Natural killer cell (primary cell): ENCODE results near the gene UGGT1. TPM values are rescaled to one million over a fixed set of nuclear protein-coding genes. Genes with fewer than 3 reads are reported as not detected.
A peak's percentile ranks its signal among the peaks of the same experiment; 100 is the strongest.

Source experiments
- ATAC-seq, 3 donors: fragments of 150-1000 bp in 2 of 3; fragments of 200-7000 bp in 1 of 3; cut with Tn5 transposase; 1 replicate in 1 of 3; 2 replicates in 2 of 3; pipeline ENCODE4 v1.10.0; 2021; ENCODE audit warnings: mild to moderate bottlenecking in 2 of 3, moderate library complexity in 2 of 3
- DNase-seq, 2 donors: peaks; one replicate each; pipeline versions ENCODE4 v3.0.0 to v3.0.0-alpha.2; 2013 to 2021; ENCODE audit warnings: mixed read lengths in 1 of 2
- H3K27ac ChIP-seq: one replicate; pipeline ENCODE4 v1.5.1; 2013; ENCODE audit warnings: mild to moderate bottlenecking, low read length
- H3K27me3 ChIP-seq: one replicate; pipeline ENCODE4 v1.6.1; 2013; ENCODE audit warnings: low read length; ENCODE audit not compliant: control insufficient read depth, insufficient read depth
- H3K36me3 ChIP-seq: one replicate; pipeline ENCODE4 v1.6.1; 2013; ENCODE audit warnings: low read length; ENCODE audit not compliant: control insufficient read depth, insufficient read depth
- H3K4me1 ChIP-seq: one replicate; pipeline ENCODE4 v1.6.1; 2013; ENCODE audit warnings: low read length; ENCODE audit not compliant: control insufficient read depth, insufficient read depth
- H3K4me3 ChIP-seq: one replicate; pipeline ENCODE4 v1.5.1; 2013; ENCODE audit warnings: low read length
- H3K9me3 ChIP-seq: one replicate; pipeline ENCODE4 v1.6.1; 2013; ENCODE audit warnings: low read length; ENCODE audit not compliant: control insufficient read depth, insufficient read depth
- H3K27ac Mint-ChIP-seq, 2 donors: one replicate each; pipeline ENCODE4 v1.8.0; 2022; ENCODE audit warnings: mild to moderate bottlenecking in 2 of 2, mixed read lengths in 2 of 2, moderate library complexity in 1 of 2
- H3K27me3 Mint-ChIP-seq, 2 donors: one replicate each; pipeline ENCODE4 v1.8.0; 2022; ENCODE audit warnings: low read depth in 2 of 2, mixed read lengths in 2 of 2
- H3K36me3 Mint-ChIP-seq: one replicate; pipeline ENCODE4 v1.8.0; 2022; ENCODE audit warnings: mixed read lengths
- H3K4me1 Mint-ChIP-seq, 2 donors: one replicate each; pipeline ENCODE4 v1.8.0; 2022; ENCODE audit warnings: mixed read lengths in 2 of 2
- H3K4me3 Mint-ChIP-seq: one replicate; pipeline ENCODE4 v1.8.0; 2022; ENCODE audit warnings: mild to moderate bottlenecking, moderate library complexity, mixed read lengths
- H3K9me3 Mint-ChIP-seq, 2 donors: one replicate each; pipeline ENCODE4 v1.8.0; 2022; ENCODE audit warnings: mixed read lengths in 2 of 2
- CTCF ChIP-seq: fragments of 200-600 bp; IDR thresholded peaks from one replicate; pipeline ENCODE4 v1.8.0; 2022; ENCODE audit warnings: antibody characterized with exemption
- WGBS: methylation state at CpG from one replicate; pipeline ENCODE4 v1.1.7; 2013; ENCODE audit warnings: missing lambda C conversion rate; ENCODE audit not compliant: insufficient coverage; 5-methylcytosine and 5-hydroxymethylcytosine counted together
- intact Hi-C: fragments of 100-400 bp; cut with micrococcal nuclease; formaldehyde crosslinking; loops from one replicate; pipeline ENCODE4 v1.14.2; 2022
- total RNA-seq, 4 donors: library from RNA; stranded (reverse); fragments of 120-200 nt in 1 of 4; gene quantifications; one replicate each; pipeline versions ENCODE4 v1.2.3 to v1.2.4, GENCODE V29; 2013 to 2022

Gene UGGT1
- total RNA-seq, 3 donors from 2014 or later (not counting 1 experiment from before 2014, with no cell fraction given): 48.2 to 70.3 (median 60.7) TPM

- Histone ChIP-seq H3K27ac (no peak overlapping the region), H3K9me3 (no peaks in the 10 kb centered on the region), H3K36me3 (peaks cover 65% of the 10 kb centered on the region), H3K4me3 (no peak overlapping the region), H3K4me1 (no peaks in the 10 kb centered on the region), H3K27me3 (no peaks in the 10 kb centered on the region)
- no peak for DNase-seq
- TF ChIP-seq CTCF: no peak
- Mint-ChIP-seq H3K4me3 (no peak overlapping the region), H3K36me3 (peaks cover 22% of the 10 kb centered on the region), H3K27ac (no peak overlapping the region), H3K27me3 (no peaks in the 10 kb centered on the region), H3K9me3 (no peaks in the 10 kb centered on the region), H3K4me1 (peaks cover 7 to 23% of the 10 kb centered on the region in 2 donors)
- 91% methylated on average over 3 of the region's 4 CpGs for WGBS
- intact Hi-C loops: no loop called here
- ATAC-seq: no peak
Measured at GRCh38 chr2:128166746-128167353, 75.8 kb downstream of the UGGT1 start.

GRCh38 chr2:128169094-128169493 lies 78.1 kb downstream of the UGGT1 start:
- no peaks in the 10 kb centered on the region for H3K9me3 ChIP-seq
- H3K4me3 Mint-ChIP-seq: no peak overlapping the region
- H3K36me3 Mint-ChIP-seq: peaks cover 39% of the 10 kb centered on the region
- H3K27me3 Mint-ChIP-seq: no peaks in the 10 kb centered on the region
- WGBS: 98% methylated on average over 4 of the region's 4 CpGs
- no peaks in the 10 kb centered on the region for H3K27me3 ChIP-seq
- no peak overlapping the region for H3K4me3 ChIP-seq
- no peak for ATAC-seq
- no peaks in the 10 kb centered on the region for H3K9me3 Mint-ChIP-seq
- no peak for DNase-seq
- H3K27ac ChIP-seq: no peak overlapping the region
- peaks cover 81% of the 10 kb centered on the region for H3K36me3 ChIP-seq
- H3K4me1 ChIP-seq: no peaks in the 10 kb centered on the region
- intact Hi-C loops: no loop called here
- peaks cover 7 to 16% of the 10 kb centered on the region in 2 donors for H3K4me1 Mint-ChIP-seq
- peak overlapping the region in 1 of 2 donors; percentile 58 for H3K27ac Mint-ChIP-seq
- no peak for TF ChIP-seq CTCF

- no peak for TF ChIP-seq CTCF
- intact Hi-C loops: no loop called here
- peak in 1 of 3 donors; percentile 50 for ATAC-seq
- peaks cover 82% of the 10 kb centered on the region for H3K36me3 ChIP-seq
- no peak overlapping the region for H3K4me3 ChIP-seq
- no peaks in the 10 kb centered on the region for H3K9me3 ChIP-seq
- Mint-ChIP-seq H3K4me1 (peaks cover 7 to 16% of the 10 kb centered on the region in 2 donors), H3K27ac (peak overlapping the region in 1 of 2 donors; percentile 58), H3K9me3 (no peaks in the 10 kb centered on the region), H3K4me3 (no peak overlapping the region), H3K27me3 (no peaks in the 10 kb centered on the region), H3K36me3 (peaks cover 39% of the 10 kb centered on the region)
- WGBS: 93% methylated on average over 3 of the region's 3 CpGs
- no peaks in the 10 kb centered on the region for H3K27me3 ChIP-seq
- H3K27ac ChIP-seq: no peak overlapping the region
- no peak for DNase-seq
- no peaks in the 10 kb centered on the region for H3K4me1 ChIP-seq
Measured at GRCh38 chr2:128169497-128169896, 78.5 kb downstream of the UGGT1 start.
